HepG2 (cell line): ENCODE data around the gene TXNDC11. TPM values are rescaled to one million over a fixed set of nuclear protein-coding genes. Genes with fewer than 3 reads are reported as not detected.
A peak's percentile ranks its signal among the peaks of the same experiment; 100 is the strongest.

ENCODE experiments used
- HNRNPLL ChIP-seq: fragments of 200-400 bp; formaldehyde crosslinking; IDR thresholded peaks from 2 replicates; pipeline ENCODE4 v1.6.1; 2017; ENCODE audit warnings: mild to moderate bottlenecking, low read depth, low read length; ENCODE audit not compliant: poor library complexity, severe bottlenecking
- IRF2 ChIP-seq: IDR thresholded peaks from 2 replicates; pipeline ENCODE4 v1.6.1; 2018; ENCODE audit warnings: missing genetic modification reagents, missing compliant biosample characterization
- KDM5A ChIP-seq: fragments of 200-600 bp; sonication (generic); IDR thresholded peaks from 2 replicates; pipeline ENCODE4 v1.7.0; 2018; ENCODE audit warnings: antibody characterized with exemption, mild to moderate bottlenecking, low read length, borderline replicate concordance
- NR2F1 ChIP-seq, 2 experiments: fragments of 450-650 bp in 1 of 2; formaldehyde crosslinking in 1 of 2; IDR thresholded peaks; 2 replicates each; pipeline versions ENCODE4 v1.5.0 to v1.6.1; 2016 to 2020; ENCODE audit warnings: mild to moderate bottlenecking in 1 of 2, missing compliant biosample characterization in 1 of 2, missing genetic modification reagents in 1 of 2, moderate library complexity in 1 of 2
- SUZ12 ChIP-seq: fragments of 150-350 bp; IDR thresholded peaks from 2 replicates; pipeline ENCODE4 v1.6.1; 2014; ENCODE audit warnings: low read depth, low read length
- ZNF605 ChIP-seq: sonication (generic); formaldehyde crosslinking; IDR thresholded peaks from 2 replicates; pipeline ENCODE4 v1.8.0; 2022; ENCODE audit warnings: mild to moderate bottlenecking, missing genetic modification reagents
- polyA plus RNA-seq, 8 experiments: library from polyadenylated mRNA; depleted of rRNA in 3 of 8; stranded (reverse) in 7 of 8; unstranded in 1 of 8; fragments of >200 nt; fragmentation: Illumina TruSeq in 4 of 8; extraction: Trizol in 4 of 8; gene quantifications; 2 replicates each; pipeline versions ENCODE4 v1.2.1 to v1.2.3, GENCODE V29; 2011 to 2016; ENCODE audit warnings: low read depth in 4 of 8, missing spikeins in 1 of 8, mixed read lengths in 1 of 8; ENCODE audit not compliant: insufficient read depth in 1 of 8
- total RNA-seq, 5 experiments: library from RNA; depleted of rRNA; stranded (reverse); fragments of >200 nt; fragmentation: Illumina TruSeq; extraction: Trizol; gene quantifications; 2 replicates each; pipeline ENCODE4 v1.2.3, GENCODE V29; 2016; ENCODE audit warnings: low read depth in 1 of 5
- TF ChIP-seq, protein P1 (sequence below), 2 experiments: sonication (generic) in 1 of 2; formaldehyde crosslinking in 1 of 2; IDR thresholded peaks; 2 replicates each; pipeline versions ENCODE4 v1.6.1 to v1.9.0; 2014 to 2022; ENCODE audit warnings: antibody characterized with exemption in 1 of 2, borderline replicate concordance in 1 of 2, inconsistent platforms in 1 of 2, low read depth in 1 of 2, missing genetic modification reagents in 1 of 2
- TF ChIP-seq, protein P2 (sequence below): sonication (generic); formaldehyde crosslinking; IDR thresholded peaks from 2 replicates; pipeline ENCODE4 v1.4.0; 2020; ENCODE audit warnings: missing genetic modification reagents, borderline replicate concordance
- TF ChIP-seq, protein P3 (sequence below): sonication (generic); formaldehyde crosslinking; IDR thresholded peaks from 2 replicates; pipeline ENCODE4 v1.5.0; 2020; ENCODE audit warnings: mild to moderate bottlenecking, missing genetic modification reagents
- TF ChIP-seq, protein P4 (sequence below): sonication (generic); formaldehyde crosslinking; IDR thresholded peaks from 2 replicates; pipeline ENCODE4 v1.4.0; 2020; ENCODE audit warnings: missing genetic modification reagents

The TXNDC11 gene
- total and polyA plus RNA-seq, 2 of the 13 experiments (the other 11 are each of a cell fraction or from before 2014, with no cell fraction given): 74.9 to 123 TPM

DNA sequence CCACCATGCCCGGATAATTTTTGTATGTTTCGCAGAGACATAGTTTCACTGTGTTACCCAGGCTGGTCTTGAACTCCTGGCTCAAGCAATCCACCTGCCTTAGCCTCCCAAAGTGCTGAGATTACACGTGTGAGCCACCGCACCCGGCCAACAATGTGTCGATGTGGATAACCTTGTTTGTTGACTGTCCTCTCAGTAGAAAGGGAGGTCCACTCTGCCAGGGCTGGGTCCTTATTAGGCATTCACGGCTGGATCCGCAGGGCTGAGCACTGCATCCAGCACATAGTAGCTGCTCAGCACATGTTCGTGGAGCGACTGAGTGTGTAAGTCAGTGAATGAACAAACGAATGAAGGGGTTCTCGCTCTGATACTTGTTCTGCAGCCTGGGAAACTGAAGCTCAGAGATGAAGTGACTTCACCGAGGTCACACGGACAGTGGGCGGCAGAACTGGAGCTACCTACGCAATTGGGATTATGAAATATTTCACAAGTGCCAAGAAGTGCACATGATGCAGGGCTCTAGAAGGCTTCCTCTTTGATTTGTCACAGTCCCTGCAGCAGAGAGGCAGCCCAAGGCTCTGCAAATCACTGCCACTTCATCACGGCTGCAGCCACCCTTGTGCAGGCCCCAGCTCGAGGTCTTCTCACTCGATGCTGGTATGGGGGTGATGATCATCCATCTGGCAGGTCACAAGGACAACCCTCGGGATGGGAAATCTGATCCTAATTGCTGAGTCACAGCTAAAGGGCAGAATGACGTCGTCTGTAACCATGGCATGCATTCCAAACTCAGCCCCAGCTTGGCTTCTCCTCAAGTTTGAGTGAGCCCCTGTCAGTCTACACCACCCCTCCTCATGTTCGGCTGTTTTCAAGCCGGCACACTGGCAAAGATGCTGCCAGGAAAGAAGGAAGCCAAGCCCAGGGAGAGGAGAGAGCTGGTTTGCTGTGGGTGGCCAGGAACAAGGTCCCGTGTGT is 102.4 kb downstream of the TXNDC11 start (continued):
- TF ChIP-seq, protein P1, sequence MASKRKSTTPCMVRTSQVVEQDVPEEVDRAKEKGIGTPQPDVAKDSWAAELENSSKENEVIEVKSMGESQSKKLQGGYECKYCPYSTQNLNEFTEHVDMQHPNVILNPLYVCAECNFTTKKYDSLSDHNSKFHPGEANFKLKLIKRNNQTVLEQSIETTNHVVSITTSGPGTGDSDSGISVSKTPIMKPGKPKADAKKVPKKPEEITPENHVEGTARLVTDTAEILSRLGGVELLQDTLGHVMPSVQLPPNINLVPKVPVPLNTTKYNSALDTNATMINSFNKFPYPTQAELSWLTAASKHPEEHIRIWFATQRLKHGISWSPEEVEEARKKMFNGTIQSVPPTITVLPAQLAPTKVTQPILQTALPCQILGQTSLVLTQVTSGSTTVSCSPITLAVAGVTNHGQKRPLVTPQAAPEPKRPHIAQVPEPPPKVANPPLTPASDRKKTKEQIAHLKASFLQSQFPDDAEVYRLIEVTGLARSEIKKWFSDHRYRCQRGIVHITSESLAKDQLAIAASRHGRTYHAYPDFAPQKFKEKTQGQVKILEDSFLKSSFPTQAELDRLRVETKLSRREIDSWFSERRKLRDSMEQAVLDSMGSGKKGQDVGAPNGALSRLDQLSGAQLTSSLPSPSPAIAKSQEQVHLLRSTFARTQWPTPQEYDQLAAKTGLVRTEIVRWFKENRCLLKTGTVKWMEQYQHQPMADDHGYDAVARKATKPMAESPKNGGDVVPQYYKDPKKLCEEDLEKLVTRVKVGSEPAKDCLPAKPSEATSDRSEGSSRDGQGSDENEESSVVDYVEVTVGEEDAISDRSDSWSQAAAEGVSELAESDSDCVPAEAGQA (IDR thresholded peaks at IDR 0.05; ENCODE audit: low read depth): 0 out of 2 replicates have a peak, but pooled peaks have one; percentile 33
- TF ChIP-seq, protein P1 (CRISPR knock-in tag; IDR thresholded peaks at IDR 0.05; ENCODE audit: borderline replicate concordance): no peak
- TF ChIP-seq SUZ12 (no peak), KDM5A (no peak), NR2F1 (CRISPR knock-in tag; IDR thresholded peaks at IDR 0.05) (peak in 1 of 2 experiments; percentile 26; a peak in 1 of 4 replicates), IRF2 (CRISPR knock-in tag) (no peak; the same call in none of the 2 replicates), HNRNPLL (no peak), ZNF605 (CRISPR knock-in tag) (peak; percentile 56; the same call in 1 of the 2 replicates)
- TF ChIP-seq, protein P2, sequence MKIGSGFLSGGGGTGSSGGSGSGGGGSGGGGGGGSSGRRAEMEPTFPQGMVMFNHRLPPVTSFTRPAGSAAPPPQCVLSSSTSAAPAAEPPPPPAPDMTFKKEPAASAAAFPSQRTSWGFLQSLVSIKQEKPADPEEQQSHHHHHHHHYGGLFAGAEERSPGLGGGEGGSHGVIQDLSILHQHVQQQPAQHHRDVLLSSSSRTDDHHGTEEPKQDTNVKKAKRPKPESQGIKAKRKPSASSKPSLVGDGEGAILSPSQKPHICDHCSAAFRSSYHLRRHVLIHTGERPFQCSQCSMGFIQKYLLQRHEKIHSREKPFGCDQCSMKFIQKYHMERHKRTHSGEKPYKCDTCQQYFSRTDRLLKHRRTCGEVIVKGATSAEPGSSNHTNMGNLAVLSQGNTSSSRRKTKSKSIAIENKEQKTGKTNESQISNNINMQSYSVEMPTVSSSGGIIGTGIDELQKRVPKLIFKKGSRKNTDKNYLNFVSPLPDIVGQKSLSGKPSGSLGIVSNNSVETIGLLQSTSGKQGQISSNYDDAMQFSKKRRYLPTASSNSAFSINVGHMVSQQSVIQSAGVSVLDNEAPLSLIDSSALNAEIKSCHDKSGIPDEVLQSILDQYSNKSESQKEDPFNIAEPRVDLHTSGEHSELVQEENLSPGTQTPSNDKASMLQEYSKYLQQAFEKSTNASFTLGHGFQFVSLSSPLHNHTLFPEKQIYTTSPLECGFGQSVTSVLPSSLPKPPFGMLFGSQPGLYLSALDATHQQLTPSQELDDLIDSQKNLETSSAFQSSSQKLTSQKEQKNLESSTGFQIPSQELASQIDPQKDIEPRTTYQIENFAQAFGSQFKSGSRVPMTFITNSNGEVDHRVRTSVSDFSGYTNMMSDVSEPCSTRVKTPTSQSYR (CRISPR knock-in tag): no peak
- TF ChIP-seq, protein P3, sequence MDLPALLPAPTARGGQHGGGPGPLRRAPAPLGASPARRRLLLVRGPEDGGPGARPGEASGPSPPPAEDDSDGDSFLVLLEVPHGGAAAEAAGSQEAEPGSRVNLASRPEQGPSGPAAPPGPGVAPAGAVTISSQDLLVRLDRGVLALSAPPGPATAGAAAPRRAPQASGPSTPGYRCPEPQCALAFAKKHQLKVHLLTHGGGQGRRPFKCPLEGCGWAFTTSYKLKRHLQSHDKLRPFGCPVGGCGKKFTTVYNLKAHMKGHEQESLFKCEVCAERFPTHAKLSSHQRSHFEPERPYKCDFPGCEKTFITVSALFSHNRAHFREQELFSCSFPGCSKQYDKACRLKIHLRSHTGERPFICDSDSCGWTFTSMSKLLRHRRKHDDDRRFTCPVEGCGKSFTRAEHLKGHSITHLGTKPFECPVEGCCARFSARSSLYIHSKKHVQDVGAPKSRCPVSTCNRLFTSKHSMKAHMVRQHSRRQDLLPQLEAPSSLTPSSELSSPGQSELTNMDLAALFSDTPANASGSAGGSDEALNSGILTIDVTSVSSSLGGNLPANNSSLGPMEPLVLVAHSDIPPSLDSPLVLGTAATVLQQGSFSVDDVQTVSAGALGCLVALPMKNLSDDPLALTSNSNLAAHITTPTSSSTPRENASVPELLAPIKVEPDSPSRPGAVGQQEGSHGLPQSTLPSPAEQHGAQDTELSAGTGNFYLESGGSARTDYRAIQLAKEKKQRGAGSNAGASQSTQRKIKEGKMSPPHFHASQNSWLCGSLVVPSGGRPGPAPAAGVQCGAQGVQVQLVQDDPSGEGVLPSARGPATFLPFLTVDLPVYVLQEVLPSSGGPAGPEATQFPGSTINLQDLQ: no peak
- TF ChIP-seq, protein P4, sequence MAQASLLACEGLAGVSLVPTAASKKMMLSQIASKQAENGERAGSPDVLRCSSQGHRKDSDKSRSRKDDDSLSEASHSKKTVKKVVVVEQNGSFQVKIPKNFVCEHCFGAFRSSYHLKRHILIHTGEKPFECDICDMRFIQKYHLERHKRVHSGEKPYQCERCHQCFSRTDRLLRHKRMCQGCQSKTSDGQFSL (CRISPR knock-in tag): no peak
